Activated T-cell treated with anti-CD3 and anti-CD28 coated beads for 1 hour (primary cell): ENCODE measurements around the gene CRADD.
"Not testable (repeated sequence)": the region's sequence is repeated elsewhere in the genome, so short reads cannot be mapped to it uniquely, and the experiment has no call there.

ENCODE experiments used
- DNase-seq: peaks from one replicate; pipeline ENCODE4 v3.0.0-alpha.2; 2020; ENCODE audit warnings: low read depth

Gene CRADD

DNA sequence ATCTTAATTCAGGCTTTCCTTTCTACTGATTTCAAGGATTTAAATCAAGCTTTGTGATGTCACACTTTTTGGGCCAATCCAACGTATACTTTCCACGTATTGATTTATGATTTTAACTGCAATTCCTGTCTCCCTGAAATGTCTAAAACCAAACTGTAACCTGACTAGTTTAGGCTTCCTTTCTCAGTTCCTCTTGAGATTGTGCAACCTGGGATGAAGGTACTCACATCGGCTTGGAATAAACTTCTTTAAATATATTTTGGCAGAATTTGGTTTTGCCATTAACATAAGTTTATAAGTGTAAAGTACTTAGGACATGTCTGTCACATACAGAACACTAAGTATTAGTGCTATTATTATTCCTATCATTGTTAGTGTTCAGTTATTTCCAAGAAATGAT is 224.6 kb downstream of the CRADD start:
- no peak for DNase-seq

DNA sequence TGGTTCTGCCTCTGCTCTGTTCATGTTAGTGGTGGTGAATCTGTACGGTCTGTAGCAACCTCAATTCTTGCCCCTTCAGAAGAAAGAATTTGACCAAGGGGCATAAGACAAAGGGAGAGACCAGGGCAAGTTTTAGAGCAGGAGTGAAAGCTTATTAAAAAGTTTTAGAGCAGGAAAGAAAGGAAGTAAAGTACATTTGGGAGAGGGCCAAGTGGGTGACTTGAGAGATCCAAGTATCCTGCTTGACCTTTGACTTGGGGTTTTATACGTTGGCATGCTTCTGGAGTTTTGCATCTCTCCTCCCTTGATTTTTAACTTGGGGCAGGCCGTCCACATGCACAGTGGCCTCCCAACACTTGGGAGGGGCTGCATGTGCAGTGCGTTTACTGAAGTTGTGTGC is 225.0 kb downstream of the CRADD start:
- no peak for DNase-seq

DNA sequence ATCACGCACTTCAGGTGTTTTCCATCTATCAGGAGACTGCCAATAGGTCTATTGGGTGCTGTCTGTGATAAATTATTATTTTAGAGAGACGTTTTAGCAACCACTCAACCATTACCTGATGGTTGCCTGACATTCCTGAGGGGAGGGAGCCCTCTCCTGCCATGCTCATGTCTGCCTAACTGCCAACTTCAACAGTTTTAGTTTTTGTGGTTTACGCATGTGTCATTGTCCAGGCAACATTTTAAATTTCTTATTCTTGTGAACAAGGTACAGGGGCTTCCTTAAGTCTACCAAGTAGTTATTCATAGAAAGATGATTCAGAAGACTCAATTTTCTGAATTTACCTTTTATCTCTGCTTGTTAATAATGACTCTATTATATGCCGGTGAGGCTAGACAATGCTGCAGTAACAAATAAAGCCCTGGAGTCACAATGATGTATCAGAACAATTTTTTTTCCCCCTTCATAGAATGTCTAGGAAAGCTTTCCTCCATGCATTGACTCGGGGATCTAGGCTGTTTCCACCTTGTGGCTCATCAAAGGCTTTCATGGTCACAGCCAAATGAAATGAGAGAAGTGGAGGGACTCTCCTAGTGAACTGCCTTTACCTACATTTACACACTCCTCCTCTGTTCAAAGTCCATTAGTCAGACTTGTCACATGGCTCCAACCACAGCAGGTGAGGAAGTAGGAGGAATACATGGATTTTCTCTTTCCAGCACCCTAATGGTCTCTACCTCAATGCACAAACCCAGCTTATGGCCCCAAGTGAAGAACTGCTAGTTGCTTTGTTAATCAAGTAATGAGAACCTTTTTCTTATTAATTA is 225.8 kb downstream of the CRADD start:
- no peak for DNase-seq

DNA sequence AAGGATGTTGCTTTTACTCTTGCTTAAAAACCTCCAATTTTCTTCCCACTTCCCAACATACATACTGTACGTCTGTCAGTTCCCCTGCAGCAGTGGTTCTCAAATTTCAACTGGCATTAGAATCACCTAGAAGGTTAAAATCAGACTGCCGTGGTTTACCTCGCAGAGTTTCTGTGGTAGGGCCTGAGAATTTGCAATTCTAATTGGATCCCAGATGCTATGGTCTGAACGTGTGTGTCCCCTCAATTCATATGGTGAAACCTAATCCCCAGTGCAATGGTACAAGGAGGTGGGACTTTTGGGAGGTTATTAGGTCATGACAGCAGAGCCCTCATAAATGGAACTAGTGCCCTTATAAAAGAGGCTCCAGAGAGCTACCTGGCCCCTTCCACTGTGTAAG is 226.9 kb downstream of the CRADD start:
- DNase-seq = no peak

DNA sequence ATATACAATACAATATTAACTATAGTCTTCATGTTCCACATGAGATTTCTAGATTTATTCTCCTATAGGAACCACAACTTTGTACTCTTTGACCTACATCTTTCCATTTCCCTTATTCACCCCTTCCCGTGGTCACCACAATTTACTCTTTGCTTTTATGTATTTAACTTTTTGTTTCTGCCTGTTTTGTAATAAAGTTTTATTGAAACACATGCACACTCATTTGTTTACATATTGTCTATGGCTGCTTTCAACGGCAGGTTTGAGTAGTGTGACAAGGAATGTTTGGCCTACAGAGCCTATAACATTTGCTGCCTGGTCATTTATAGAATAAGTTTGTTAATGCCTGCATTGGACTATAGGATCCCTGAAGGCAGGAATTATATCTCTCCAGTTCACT is 231.1 kb downstream of the CRADD start:
- DNase-seq = no peak

DNA sequence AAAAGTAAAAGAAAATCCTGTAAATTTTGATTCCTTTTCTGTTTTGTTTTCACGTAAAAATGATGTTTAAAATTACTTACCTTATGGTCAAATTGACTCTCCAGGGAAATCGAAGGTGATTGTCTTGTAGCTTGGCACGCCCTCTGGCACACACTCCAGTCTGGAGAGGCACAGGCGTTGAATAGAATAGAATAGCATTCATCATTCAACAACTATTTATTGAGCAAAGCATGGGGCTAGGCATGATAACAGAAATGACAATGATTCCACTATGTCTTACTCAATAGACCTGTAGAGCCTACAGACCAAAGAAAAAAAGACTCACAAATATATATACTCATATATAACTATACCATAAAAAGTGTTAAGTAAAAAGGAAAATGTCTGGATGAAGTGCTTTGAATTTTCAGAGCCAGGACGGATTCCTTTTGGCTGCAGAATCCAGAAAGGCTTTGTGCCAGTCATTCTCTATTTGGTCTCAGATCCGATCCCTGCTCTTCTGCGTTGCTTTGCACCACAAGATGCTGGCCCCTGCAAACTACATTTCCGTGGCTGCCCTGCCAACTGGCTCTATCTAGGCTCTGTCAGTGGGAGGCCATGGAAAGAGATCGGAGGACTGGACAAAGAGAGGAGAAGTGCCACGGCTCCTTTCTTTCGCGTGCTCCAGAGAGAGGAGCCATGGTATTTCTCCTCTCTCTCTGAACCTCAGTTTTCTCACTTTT is 231.8 kb downstream of the CRADD start:
- DNase-seq = no peak

DNA sequence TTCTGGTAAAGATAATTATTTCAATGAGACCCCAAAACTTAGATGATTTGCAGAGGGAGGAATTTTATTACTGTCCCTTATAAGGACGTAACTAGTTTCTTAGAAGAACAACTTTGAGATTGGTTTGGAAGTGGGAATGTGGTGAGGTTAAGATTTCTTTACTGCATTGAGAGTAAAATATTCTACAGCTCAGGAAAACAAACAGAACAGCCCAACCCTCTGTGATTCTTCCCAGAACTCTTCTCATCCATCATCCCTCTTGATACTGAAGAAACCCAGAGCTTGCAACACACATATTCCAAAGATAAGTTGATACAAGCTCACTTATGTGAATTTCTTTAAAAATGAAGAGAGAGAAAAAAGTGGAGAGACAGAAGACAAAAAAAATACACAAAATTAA is 234.2 kb downstream of the CRADD start:
- DNase-seq = no peak

DNA sequence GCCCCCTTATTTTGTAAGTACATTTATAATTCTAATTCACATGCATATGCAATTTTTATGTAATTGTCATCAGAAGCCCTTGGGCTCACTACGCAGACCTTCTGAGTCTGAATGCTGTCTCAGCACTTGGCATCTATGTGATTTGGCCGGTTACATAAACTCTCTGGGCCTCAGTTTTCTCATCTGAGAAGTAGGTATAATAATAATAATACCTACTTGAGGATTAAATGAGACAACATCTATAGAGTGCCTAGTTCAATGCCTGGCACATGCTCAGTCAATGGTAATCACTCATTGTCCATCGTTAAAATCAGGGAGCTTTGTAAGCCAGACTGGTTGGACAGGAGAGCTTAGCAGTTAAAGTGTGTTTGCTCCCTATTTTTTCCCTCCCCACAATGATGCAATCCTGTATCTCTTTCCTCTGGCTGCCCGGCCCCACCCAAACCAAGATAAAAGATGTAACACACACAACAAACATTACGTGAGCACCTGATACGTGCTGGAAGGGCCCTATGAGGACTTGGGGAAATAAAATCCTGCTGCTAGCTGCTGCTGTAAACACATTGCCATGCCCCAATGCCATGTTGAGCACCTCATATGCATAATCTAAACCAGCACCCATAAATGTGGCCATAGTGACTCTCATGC is 235.0 kb downstream of the CRADD start:
- no peak for DNase-seq

DNA sequence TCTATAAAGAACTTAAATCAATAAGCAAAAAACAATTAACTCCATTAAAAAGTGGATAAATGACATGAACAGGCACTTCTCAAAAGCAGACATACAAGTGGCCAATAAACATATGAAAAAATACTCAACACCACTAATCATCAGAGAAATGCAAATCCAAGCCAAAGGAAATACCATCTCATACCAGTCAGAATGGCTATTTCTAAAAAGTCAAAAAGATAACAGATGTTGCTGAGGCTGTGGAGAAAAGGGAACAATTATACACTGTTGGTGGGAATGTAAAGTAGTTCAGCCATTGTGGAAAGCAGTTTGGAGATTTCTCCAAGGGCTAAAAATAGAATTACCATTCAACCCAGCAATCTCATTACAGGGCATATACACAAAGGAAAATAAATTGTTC is 236.7 kb downstream of the CRADD start:
- DNase-seq = no peak

DNA sequence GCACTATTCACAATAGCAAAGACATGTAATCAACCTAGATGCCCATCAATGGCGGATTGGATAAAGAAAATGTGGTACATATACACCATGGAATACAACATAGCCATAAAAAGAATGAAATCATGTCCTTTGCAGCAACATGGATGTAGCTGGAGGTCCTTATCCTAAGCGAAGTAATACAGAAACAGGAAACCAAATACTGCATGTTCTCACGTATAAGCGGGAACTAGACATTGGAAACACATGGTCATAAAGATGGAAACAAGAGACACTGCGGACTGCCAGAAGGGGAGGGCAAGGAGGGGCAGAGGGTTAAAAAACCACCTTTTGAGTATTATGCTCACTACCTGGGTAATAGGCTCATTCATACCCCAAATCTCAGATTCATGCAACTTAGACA is 237.1 kb downstream of the CRADD start:
- no peak for DNase-seq

DNA sequence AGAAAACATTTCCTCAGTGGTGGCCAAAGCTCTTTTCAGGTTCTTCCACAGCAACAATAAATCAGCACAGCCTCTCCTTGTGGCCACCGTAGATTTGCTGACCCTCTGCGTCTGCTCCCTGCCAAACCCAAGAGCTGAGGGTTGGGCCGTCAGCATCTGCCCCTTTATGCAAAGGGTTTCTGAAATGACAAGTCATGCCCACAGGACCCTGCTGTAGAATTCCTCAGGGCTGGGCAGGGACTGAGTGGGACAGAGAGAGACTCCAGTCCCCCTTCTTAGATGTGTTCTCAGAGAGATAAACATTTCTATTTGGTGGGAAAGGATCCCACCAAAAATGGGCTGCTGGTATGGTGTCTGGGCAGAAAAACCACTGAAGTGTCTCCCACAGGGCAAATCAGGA is 238.2 kb downstream of the CRADD start:
- no peak for DNase-seq

DNA sequence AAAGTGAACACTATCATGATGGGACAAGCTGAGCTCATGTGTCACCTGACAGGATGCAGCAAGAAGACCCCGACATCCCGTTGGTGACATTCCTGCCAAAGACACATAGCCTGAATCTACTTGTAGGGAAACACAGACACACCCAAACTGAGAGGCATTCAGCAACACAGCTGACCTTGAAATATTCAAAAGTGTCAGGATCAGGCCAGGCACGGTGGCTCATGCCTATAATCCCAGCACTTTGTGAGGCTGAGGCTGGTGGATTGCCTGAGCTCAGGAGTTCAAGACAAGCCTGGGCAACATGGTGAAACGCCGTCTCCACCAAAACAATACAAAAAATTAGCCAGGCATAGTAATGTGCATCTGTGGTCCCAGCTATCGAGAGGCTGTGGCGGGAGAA is 239.2 kb downstream of the CRADD start:
- no peak for DNase-seq

DNA sequence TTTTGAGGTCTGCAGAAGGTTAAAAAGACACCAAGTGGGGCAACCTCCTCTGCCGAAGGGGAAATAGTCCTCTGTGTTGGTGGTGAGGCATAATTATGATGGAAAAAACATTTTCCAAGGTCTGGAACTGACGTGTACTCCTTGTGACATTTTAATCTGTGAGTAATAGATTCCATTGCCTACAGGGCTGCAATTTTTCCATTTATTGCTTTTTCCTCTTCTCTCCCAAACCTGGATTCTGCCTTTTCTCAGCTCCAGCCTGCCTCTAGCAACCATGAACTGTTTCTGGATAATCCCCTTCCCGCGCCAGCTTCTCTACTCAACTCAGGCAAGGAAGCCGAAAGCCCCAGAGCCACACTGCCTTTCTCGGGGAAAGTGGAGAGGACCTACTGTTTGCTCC is 241.1 kb downstream of the CRADD start:
- DNase-seq = no peak

DNA sequence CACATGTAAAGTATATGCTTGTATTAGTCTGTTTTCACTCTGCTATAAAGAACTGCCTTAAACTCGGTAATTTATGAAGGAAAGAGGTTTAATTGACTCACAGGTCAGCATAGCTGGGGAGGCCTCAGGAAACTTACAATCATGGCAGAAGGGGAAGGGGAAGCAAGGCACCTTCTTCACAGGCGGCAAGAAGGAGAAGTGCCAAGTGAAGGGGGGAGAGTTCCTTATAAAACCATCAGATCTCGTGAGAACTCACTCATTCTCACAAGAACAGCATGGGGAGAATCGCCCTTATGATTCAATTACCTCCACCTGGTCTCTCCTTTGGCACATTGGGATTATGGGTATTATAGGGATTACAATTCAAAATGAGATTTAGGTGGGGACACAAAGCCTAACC is 241.7 kb downstream of the CRADD start:
- DNase-seq = no peak

DNA sequence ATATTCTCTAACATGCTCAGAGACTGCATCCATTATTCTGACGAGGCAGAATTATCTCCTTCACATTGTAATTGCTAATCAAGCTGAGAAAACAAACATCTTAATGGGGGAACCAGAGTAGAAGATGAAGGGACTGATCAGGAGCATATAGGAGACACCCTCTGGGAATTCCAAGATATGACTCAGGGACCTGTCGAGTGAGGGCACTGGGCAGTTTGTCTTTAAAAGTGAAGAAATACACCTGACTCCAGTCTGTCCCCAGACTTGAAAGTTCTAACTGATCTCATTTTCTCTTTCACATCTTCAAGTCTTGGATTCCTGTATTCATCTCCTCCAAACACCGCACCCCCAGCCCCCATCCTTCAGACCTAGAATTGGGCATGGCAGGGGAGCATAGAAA is 244.3 kb downstream of the CRADD start:
- DNase-seq = no peak

DNA sequence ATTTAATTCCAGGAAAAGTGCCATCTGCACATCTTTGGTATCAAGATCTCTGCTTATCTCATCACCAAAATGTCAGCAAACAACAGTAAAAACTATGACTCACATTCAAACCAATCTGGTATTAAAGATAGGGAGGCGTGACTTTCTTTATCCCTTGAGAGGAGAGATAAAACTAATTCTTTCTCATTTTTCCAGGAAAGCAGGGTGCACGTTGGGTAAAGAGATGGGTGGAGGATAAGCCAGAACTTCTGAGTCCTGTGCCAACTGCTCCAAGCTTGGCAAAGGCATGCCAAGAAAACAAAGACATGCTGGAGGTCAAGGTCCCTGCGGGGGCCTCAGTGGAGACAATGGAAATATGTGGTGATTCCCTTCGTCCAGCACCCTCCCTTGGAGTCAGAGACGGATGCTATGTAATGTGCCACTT is 245.4 kb downstream of the CRADD start:
- no peak for DNase-seq

DNA sequence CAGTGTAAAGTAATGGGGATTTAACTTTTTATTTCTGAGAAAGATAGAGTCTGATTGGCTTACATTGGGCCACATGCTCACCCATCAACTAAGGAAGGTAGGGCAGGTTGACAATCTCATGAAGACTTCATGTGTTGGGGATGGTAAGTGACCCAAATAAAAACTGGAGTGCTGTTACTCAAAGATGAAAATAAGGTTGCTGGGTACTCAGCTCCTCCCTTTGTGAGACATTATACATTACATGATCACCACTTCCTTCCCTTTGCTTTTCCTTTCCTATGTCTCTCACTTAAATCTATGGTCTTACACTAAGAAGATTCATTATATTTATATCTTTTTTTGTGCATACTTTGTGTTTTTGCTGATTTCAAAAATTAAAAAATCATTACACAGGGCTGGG is 247.2 kb downstream of the CRADD start:
- no peak for DNase-seq

DNA sequence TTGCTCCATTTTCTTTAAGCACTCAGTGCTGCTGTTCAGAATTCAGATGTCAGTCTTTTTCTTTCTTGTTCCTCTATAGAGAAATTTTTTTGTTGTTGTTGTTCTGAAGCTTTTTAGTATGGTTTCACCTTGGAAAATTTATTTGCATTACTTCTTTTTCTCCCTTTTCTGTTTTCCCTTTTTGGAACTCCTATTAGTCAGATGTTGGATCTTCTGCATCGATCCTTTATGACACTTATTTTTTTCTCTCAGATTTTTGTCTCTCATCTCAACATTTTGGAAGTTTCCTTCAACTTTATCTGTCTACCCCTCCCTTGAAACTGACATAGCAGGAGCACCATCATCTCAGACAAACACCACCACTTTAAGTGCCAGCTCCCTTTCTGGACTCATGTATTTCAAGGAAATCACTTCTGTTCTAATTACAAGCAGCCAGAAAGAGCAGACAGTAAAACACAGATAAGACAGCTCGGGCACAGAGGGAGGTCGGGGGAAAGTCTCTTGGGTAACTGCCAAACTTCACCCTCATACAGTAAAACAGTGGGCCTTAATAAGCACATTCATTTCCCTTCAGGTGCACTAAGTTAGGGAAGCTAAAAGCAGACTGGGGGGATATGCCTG is 248.5 kb downstream of the CRADD start:
- DNase-seq = no peak

DNA sequence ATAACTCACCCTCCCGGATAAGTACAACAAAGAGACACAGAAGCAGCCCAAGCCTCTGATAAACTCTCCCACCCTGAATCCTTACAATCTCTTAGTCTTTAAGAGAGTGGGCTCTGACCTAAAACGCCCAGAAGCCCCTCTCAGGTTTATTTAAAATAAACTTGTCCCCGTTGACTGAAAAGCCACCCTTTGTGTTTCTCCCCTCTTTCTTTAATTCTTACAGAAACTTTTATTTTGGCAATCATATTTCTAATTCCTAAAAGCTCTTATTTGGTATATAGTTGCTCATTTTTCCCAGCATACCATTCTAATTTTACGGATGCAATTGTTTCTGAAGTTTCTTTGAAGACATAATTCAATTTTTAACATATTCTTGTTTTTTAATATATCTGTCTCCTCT is 249.1 kb downstream of the CRADD start:
- no peak for DNase-seq

DNA sequence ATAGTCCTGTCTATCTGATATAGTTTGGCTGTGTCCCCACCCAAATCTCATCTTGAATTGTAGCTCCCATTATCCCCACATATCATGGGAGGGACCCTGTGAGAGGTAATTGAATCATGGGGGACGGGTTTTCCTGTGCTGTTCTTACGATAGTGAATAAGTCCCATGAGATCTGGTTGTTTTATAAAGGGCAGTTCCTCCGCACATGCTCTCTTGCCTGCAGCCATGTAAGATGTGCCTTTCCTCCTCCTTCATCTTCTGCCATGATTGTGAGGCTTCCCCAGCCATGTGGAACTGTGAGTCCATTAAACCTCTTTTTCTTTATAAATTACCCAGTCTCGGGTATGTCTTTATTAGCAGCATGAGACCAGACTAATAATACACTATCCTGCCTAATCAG is 251.9 kb downstream of the CRADD start:
- not testable (repeated sequence) for DNase-seq

DNA sequence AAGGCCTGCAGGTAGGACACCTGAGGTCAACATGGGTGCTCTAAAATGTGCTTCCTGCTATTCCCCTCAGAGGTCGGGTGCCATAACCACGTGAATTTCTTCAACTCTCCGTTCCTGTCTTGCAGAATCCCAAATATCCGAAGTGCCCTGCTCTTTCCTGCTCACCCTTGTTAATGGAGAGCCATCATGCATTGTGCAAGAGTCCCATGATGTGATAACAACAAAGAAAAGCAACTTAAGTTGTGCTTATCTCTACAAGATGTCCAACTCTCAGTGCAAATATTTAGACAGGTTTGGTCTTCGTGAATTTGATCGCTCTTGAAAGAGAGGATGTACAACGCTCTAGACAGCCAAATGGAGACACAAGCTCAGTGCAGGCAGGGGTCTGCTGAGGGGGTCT is 260.6 kb downstream of the CRADD start:
- DNase-seq = no peak

DNA sequence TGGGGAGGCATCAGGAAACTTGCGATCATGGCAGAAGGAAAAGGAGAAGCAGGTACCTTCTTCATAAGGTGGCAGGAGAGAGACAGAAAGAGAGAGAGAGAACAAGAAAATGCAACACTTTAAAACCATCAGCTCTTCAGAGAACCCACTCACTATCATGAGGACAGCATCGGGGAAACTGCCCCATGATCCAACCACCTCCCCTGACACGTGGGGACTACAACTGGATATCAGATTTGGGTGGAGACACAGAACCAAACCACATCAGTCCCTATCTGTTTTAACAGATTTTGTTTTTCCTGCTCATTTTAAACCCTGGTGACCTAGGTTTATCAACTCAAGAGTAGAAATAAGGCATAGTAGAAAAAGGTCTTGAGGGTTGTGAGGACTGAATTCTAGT is 261.1 kb downstream of the CRADD start:
- no peak for DNase-seq

DNA sequence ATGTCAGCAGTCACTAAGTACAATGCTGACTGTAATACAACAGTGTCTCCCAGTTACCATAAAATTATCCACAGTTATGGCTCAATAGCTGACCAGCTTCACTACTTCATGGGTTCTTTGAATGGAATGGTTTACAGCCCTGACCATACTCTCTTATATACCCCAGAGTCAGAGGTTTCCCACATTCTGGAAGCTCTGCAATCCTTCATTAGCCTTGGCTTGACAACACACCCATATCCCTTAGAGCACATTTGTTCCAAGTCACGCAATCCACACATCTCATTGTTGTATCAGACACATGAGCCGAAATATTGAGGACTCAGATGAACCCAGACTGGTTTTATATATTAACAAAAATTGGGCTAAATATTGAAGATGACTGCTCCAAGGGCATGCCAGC is 261.8 kb downstream of the CRADD start:
- DNase-seq = no peak
